C4-2B (cell line): ENCODE results near the gene NLRX1.

Source experiments
- ZFX ChIP-seq: fragments of 450-650 bp; IDR thresholded peaks from 2 replicates; pipeline ENCODE4 v1.6.1; 2017
- TF ChIP-seq, protein P1 (sequence below): fragments of 450-650 bp; conservative IDR thresholded peaks from 2 replicates; pipeline ENCODE4 v1.5.1; 2017; ENCODE audit warnings: mild to moderate bottlenecking

DNA sequence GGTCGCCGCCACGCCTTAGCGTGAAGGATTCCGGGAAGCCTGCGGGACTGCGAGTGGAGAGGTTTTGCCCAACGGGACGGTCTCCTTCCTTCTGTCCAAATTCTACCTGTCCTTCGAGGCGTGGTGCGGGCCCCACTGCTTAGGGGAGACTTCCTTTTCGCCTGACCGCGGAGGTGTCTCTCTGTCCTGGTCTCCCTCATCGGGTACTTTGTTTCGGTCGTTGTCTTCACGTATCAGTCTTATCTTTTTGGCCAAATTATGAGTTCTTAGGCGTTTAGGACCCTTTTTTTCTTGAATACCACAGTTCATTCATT is 46.8 kb upstream of the NLRX1 start:
- TF ChIP-seq, protein P1, sequence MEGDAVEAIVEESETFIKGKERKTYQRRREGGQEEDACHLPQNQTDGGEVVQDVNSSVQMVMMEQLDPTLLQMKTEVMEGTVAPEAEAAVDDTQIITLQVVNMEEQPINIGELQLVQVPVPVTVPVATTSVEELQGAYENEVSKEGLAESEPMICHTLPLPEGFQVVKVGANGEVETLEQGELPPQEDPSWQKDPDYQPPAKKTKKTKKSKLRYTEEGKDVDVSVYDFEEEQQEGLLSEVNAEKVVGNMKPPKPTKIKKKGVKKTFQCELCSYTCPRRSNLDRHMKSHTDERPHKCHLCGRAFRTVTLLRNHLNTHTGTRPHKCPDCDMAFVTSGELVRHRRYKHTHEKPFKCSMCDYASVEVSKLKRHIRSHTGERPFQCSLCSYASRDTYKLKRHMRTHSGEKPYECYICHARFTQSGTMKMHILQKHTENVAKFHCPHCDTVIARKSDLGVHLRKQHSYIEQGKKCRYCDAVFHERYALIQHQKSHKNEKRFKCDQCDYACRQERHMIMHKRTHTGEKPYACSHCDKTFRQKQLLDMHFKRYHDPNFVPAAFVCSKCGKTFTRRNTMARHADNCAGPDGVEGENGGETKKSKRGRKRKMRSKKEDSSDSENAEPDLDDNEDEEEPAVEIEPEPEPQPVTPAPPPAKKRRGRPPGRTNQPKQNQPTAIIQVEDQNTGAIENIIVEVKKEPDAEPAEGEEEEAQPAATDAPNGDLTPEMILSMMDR: no peak
- TF ChIP-seq ZFX: no peak
